ENCODE results near the gene CLSTN2.

CLSTN2 gene

DNA sequence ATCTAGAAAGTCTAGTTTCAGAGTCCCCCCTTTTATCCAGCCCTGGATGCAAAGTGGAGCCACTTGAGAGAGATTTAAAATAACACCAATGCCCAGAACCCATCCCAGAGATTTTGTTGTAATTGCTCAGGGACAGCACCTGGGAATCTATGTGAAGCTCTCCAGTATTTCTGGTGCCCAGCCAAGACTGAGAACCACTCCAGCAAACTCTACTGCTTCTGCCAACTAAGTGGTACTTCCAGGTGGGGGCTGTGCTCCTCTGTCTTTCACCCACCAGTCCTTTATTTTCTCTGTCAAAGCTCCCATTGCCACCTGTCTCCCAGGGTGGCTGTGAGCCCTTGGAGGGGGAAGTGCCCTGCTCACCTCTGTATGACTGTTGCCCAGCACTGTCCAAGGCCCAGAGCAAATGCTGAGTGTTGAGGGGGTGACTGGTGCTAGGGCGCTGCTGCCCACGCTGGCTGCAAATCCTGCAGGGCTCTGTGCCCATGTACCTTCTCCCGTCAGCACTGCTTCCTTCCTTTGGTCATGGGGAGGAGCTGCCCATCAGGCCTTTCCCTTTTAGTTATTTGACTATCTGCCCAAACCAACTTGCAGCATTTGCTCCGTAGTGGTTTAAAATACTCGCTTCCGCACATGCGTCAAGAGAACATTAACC lies 9.4 kb downstream of the CLSTN2 start:
- no peak for DNase-seq (ENCODE audit: low read depth)

DNA sequence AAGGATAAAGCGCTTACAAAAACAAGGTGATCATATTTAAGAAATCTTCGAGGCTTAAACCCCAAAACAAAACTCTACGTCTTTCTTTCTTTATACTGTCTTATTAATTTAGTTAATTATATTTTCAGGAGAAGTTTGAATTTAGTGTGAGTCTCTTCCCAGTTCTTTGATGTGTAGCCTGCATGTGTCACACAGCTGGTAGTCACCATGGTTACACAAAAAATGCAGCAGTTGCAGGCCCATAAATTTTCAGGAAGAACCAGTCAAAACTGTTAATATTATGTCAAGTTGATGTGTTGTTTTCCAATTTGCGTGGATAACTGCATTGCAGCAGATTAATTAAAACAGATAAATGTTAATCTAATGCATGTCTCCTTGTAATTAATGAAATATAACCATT lies 10.4 kb downstream of the CLSTN2 start:
- DNase-seq (ENCODE audit: low read depth), result no peak

DNA sequence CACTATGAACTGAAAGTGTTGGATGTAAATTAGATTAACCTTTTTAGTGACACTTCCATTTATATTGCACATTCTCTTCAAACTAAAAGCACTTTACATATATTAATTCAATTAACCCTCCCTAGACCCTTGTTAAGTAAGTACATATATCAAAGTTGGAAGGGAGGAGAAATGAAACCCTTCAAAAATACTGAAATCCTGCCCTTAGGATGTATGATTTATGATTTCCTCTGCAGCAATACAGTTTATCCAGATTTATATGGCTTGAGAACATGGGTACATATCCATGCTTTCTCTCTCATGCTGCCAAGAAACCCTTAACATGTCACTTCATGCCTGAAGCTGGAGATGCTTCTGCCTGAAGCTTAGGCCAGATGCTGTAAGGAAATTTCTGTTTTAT lies 11.0 kb downstream of the CLSTN2 start:
- no peak for DNase-seq (ENCODE audit: low read depth)

DNA sequence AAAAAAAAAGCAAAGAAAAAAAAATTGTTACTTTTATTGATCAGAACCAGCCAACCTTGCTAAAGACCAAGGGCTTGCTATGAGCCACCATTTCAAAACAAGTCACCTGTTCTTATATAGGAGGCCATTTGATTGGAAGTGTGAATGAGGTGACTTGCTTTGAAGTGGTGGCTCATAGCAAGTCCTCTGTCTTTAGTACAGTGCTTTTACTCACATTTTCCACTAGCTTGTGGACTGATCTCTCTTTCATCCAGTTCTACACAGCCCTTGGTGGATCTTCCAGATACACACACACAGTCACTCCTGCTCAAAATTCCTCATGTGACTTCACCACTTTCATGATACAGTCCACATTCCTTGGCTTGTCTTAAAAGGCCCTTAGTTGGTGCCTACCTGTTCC lies 13.5 kb downstream of the CLSTN2 start:
- no peak for DNase-seq (ENCODE audit: low read depth)

DNA sequence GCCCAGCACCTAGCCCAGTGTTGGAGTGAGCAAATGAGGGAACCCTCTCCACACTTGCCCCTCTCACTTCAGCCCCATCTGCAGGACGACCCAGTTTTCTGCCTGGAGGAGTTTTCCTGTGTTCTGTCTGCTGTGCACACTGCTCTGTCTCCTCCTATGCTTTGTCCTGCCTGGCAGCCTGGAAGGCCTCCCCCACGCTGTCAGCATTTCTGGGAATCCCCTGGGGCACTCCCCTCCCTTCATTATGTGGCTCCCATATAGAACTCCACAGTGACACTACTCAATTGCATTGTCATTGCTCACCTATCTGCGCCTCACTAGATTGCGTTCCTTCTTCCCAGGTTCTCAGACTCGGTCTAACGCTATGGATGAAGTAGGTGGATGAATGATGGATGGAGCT lies 13.9 kb downstream of the CLSTN2 start:
- DNase-seq (ENCODE audit: low read depth), result no peak

DNA sequence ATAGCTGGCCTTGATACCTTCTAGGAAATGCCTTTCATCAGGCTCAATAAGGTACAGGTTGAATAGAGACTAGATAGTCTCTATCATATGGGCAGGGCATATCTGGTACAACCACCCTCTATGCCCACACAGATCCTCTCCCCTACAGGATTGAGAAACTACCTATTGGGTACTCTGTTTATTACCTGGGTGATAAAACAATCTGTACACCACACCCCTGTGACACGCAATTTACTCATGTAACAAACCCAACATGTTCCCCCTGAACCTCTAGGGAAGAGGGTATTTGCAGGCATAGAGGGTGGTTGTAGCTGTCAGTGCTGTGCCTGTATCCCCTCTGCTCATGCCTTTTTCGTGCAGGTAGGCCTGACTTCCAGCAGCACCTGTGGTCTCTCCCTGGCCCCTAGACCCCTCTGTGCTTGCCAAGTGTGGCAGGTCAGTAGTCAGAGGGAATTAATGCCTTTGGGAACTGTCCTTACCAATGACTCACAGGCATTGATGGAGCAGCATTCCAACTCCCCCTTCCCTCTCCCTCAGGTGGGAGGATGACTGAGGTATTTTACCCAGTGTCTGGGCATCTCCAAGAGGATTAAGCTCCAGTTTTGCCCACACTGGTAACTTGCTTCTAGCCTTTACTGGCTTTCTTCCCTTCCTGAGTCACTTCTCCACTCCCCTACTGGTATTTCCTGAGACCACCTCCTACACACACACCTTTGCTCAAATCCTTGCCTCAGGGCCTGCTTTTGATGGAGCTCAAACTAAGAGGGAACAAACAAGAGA lies 18.3 kb downstream of the CLSTN2 start:
- no peak for DNase-seq (ENCODE audit: low read depth)

DNA sequence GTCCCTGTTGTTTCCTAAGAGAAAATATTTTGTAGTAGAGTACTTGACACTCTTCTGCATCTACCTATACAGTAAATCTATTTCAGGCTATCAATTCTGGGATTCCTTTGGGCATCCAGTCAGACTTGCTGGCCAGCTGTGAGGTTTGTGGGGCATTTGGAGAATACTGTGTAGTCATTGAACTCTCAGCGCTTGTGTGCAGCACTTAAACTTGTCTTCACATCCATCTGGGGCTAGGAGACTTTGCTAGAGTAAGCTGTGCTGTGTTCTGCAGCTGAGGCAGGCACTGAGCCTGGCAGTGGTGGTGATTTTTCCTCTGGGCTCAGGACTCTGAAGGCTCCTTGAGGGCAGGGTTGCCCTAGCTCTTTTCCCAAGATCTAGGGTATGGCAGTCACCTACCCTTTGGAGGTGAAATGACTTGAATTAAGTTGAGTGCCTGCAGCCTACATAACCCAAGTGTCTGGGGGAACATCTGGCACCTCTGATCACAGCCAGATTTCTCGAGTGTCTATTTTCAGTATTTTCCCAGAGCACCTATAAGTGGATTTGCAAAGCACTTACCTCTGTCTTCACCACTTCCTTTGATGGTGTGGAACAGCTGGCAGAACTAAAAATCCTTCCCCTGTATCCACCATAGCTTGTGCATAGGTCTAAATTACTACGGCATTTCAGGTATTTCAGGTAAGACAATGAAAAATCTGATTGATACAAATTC lies 19.3 kb downstream of the CLSTN2 start:
- no peak for DNase-seq (ENCODE audit: low read depth)

DNA sequence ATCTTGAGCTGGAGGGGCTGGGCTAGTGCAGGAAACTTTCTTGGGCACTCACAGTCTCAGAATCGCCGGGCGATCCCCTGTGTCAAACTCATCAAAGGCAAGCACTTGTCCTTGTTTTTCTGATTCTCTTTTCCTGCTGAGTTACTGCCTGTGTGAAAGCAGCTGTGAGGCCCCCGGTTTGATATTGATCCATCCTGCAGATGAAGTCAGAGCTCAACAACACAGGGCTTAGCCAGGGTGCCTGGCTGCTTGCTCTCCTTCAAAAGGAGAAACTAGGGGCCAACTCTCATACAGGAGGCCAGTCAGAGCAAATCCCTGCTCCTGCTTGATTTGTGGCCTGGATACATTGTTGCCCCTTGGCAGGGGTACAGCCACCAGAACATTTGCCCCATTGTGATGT lies 22.9 kb downstream of the CLSTN2 start:
- DNase-seq (ENCODE audit: low read depth), result no peak

DNA sequence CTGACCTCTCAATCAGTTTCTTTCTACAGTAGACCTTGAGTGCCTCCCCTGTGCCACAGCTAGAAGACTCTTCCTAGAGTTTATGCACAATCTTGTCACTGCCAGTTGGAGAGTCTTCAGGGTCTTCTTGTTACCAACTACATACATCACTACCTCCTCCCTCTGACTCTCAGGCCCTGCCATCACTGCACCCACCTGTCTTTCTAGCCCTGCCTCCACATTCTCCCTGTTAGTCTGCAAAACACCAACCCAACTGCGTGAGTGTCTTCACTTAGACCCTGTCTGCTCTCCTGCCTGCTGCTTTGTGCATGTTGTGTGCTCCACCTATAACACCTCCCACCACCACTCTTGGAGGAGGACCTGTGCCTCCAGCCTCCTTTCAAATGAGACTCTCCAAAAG lies 34.4 kb downstream of the CLSTN2 start:
- DNase-seq (ENCODE audit: low read depth), result no peak

DNA sequence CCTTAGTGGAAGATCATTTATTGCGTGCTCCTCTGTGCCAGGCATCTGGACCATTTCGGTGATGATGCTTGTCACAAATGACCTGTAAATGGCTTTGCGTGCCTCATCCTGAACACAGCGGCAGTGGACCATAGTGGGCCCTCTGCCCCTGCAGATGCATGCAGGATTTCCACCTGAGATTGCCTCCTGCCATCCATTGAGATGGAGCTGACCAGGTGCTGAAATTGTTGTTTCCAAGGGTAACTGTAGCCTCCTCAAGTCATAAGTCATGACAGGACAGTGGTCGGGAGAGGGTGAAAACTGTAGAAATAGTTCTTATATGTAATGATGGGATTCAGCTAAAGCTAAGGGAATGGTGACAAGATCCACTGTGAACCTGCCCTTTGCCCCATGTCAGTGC lies 35.5 kb downstream of the CLSTN2 start:
- DNase-seq (ENCODE audit: low read depth), result no peak

DNA sequence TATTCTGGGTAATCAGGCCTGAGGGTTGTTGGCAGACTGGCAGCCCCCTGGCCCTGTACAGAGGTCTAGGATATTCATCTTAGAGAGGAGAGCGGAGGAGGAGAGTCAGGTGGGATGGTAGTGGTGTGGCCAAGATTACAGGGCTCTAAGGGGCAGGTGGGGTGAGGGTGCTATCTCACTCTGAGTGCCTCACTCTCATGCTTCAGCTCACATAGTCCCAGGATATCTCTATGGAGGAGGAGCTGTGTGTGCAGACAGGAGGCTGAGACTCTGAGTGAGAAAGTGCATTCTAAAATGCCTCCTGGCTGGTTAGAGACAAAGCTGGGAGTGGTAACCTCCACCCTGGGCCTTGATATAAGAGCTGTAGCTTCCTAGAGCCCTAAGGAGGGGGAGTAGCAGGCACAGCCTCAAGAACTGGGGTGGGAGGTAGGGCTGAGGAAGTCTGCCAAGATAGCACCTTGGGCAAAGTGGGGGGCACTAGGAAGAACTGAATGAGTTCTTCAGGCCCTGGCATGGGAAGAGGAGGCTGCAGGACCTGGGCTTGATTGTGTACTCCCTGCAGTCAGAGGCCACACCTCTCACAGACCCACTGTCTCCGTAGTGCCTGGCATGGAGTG lies 39.9 kb downstream of the CLSTN2 start:
- DNase-seq (ENCODE audit: low read depth), result no peak

DNA sequence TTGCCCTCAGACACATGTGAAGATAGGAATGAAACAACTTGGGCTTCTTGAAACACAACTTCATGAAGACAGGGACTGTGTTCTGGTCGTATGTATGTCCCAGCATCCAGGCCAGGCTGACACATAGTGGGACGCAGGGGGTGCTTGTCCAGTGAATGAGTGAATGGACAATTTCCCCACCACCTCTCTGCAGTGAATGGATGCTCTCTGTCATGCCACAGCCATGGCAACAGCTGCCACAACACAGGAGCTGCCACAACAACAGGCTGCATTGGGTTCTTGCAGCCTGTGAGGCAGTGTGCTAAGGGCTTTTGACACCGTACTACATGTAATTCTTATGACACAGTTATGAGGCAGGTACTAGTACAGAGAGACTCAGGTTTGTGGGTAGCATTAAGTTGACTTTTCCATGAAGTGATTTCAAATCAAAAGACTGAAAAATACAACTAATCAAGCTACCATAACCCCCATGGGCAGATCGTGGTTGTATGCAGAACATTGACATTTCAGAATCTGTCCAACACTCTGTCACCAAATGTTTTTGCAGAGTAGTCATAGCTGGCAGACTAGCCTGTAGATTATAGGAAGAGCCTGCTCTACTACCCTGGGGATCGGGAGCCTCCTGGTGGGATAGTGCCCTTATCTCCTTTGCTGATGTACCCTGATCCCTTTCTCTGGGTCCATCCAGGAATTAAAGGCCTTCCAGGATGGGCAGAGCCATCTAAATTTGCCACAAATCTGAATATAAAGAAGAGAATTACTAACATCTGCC lies 40.8 kb downstream of the CLSTN2 start:
- DNase-seq (ENCODE audit: low read depth), result no peak

DNA sequence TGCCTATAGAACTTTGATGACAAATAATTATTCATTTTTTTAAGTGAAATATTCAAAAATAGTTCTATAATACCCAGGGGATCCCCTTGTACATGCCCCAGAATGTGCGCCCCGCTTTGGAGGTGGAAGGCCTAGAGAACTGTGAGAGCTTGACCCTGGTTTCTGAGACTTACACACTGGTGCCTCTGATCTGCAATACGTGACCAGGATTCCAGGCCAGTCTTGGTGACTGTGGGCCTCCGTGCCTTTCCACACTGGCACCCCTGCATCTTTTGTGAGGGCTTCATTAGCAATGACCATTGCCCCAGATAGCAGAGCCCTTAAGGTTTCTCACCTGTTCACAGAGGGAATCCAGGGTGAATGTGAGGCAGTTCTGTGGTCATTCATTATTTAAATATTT lies 44.0 kb downstream of the CLSTN2 start:
- no peak for DNase-seq (ENCODE audit: low read depth)

DNA sequence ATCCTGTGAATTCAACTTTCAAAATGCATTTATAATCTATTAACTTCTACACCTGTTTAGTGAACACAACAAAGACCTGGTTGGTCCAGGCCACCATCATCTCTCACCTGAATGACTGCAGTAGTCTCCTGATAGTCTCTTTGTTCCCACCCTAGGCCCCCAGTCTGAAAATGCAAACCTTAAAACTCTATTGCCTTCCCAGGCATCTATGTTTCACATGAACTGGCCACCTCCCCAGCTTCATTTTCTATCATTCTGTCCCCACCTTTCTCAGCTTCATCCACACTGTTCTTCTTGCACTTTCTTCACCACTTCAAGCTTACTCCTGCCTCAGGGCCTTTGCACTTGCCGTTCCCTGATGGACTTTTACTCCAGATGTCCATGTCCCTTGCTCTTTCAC lies 45.0 kb downstream of the CLSTN2 start:
- DNase-seq (ENCODE audit: low read depth), result no peak

DNA sequence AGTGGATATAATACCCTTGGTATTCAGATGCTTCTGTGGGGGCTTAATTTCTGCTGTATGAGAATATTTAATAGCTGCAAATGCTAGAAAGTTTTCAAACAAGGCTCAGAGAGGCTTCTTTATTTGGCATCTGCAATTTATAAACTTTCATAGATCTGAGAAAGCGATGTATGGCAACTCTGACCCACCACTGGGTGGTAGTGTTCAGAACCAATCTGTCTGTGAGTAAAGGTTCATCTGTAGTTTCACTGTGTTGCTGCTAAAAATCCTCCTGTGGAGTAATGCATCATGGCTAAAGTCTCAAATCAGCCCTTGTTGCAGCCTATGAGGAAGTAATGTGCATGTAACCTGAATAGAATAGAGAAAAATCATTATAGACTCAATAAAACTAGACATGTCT lies 47.4 kb downstream of the CLSTN2 start:
- no peak for DNase-seq (ENCODE audit: low read depth)

DNA sequence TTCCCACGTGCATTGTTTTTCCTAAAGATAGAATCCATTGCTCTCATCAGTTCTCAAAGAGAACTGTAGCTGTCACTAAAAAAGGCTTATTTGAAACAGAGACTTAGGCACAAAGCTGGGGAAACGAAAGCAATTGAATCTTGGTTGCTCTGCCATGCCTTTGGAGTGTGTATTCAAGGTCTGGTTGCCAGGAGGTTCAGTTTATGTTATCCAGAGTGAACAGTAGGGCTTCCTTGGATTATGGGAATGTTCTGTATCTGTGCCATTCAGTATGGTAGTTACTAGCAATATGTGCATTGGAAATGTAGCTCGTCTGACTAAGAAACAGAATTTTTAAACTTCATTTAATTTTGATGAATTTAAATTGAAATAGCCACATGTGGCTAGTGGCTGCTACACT lies 50.6 kb downstream of the CLSTN2 start:
- DNase-seq (ENCODE audit: low read depth), result no peak

DNA sequence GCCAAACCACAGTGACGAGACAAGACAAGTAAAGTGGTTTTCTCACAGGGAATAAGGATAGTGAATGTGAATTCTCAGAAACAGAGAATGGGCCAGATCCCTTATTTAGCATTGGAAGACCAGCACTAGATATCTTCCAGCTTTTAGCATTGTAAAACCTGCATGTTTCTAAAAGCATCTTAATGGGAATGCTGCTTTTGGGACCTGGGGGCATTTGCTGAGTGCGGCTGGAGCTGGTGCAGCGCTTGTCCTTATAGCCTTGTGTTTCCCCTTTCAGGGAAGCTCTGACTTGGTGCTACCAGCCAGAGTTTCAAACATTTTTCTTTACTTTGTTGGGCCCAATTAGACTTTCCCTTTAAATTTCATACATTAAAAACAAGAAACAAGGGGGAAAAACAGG lies 52.9 kb downstream of the CLSTN2 start:
- no peak for DNase-seq (ENCODE audit: low read depth)

DNA sequence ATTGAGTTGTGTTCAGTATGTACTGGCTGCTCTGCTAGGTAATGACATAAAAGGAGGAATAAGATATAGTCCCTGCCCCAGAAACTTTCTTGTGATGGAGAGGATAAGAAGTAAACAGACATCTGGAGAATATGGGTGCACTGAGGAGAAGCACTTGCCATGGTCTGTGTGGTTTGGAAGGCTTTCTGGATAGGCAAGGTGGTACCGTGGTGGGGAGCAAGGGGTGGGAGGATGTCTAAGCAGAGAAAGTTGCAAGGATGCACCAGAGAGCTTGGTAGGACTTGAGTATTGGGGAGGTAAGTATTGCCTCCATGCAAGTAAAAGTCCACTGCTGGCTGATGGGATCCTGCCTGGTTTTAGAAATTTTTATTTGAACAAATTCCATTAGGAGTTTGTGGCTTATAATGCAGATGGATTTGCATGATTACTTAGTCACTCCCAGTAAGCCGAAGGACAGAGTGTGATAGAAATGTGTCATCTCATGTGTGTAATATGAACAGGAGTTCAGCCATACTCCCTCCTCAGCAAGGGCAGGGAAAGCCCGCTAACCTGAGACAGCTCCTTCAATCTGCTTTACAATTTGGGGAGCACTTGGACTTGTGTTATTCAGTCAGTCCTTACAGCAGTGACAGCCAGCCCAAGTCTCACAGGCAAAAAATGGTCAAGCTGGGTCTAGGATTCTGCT lies 53.6 kb downstream of the CLSTN2 start:
- DNase-seq (ENCODE audit: low read depth), result no peak

DNA sequence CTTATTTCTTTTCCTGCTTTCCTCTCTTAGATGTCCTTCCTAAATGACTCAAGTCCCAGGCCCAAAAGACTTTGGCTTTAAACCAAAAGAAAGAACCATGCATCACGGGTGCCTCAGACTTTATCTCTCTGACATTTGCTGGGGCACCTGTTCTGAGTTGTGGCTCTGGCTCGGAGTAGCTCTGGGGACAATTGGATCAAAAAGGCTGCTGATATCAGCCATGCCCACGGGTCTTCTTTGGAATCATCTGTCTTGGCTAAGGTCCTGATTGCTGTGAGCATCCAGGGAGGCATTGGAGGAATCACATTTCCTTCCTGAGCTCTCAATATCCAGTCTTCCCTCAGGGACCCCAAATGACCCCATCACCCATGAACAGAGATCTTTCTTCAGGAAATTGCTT lies 59.9 kb downstream of the CLSTN2 start:
- DNase-seq (ENCODE audit: low read depth), result no peak

DNA sequence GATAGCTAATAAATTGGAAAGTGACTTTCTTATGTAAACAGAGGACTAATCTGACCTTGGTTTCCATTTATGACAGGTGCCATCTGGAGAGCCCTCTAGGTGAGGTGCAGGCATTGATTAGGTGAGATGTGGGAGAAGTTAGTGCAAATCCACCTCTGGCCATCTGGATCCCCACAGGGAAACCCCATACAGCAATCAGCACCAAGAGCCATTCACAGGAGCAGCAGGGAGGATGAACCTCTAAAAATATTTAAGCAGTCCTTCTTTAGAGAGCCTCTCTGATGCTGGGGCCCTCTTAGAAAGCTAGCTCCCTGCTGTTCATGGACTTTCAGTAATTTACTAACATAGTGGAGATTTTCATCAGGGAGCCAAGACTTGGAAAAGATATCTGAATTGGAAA lies 69.3 kb downstream of the CLSTN2 start:
- no peak for DNase-seq (ENCODE audit: low read depth)

DNA sequence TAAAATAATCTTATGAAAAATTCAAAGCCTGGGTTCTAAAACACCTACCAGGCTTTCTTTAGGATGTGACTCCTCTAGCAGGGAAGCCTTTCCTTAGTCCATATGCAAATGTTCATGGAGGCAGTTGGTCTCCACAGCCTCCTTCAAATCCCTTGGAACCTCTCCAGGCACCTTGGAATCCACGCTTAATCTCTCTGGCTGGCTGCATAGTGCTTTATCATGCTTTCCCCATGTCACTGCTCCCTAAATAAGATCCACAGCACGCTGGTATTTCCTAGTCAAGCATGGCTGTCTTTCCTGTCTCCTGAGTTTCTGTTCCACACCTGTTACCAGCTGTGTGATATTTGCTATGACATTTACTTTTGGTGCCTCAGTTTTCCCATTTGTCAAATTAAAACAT lies 71.3 kb downstream of the CLSTN2 start:
- no peak for DNase-seq (ENCODE audit: low read depth)

DNA sequence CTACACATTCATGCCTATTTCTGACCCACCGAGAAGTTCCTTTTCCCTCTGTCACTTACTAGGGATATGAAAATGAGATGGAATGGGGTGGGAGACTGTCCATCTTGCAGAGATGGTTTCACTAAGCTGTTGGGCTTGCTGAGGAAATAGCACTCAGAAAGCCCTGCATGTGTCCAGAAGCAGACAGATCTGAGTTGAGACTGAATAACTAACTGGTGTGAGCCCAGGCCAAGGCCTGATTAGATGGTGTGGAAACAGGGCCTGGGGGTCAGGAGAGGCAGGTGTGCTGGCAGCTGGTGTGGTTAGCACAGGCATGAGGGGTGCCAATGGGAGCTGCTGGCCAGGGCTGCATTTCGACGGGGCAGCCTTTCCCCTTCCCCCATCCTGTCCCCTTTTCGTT lies 72.1 kb downstream of the CLSTN2 start:
- no peak for DNase-seq (ENCODE audit: low read depth)
